ENCODE data around the gene ODAM. TPM values are rescaled to one million over a fixed set of nuclear protein-coding genes. Genes with fewer than 3 reads are reported as not detected.

ODAM gene
- total and polyA plus RNA-seq, 2 of the 8 experiments (the other 6 are each of a cell fraction or from before 2014, with no cell fraction given): 0.21 TPM; not detected in 1

DNA sequence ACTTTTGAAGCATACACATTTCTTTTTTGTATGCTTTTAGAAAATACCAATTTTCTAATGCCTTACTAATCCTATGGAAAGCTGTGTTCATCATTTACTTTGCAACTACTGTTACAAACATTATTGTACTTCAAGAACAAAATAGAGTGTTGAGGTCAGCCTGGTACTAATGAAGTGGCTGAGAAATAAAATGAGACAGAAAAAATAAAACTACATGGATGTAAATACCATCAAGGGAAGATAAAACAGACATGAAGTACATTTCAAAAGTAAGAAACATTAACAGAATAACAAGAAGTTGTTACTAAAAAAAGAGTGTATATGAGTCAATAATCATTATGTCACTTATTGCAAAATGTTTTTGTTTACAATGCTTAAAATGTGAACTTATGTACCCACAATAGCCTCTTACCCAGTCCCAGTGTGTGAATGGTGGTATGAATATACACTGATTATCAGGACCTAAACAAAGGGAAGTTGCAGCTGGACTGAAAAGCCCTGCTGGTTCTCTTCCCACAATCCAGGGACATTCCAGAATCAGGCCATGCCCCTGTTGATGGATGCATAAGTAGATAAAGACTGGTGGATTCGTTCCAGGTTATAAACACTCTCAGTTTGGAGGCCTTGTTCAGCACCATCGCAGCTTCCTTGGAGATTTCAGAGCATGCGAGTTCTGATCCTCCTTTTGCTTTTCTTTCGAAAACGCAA lies 44.5 kb downstream of the ODAM start:
- Histone ChIP-seq H2BK5ac (ENCODE audit: low read depth, low read length) (no peak overlapping the region), H2BK20ac (ENCODE audit: low read length) (no peak overlapping the region), H4K5ac (ENCODE audit: insufficient read length, low read depth, low read length) (no peak overlapping the region), H3K56ac (replicated peaks; ENCODE audit: insufficient read length, low read depth, low read length) (no peak overlapping the region), H3K14ac (ENCODE audit: insufficient read length) (no peak overlapping the region), H3K9me3 (ENCODE audit: insufficient read depth in 2 of 2, low read depth in 1 of 2, low read length in 1 of 2) (no peaks in the 10 kb centered on the region), H2AK5ac (ENCODE audit: low read depth, low read length) (no peak overlapping the region), H3K23ac (ENCODE audit: insufficient read length) (no peak overlapping the region), H3K4ac (replicated peaks; ENCODE audit: insufficient read length, low read depth, low read length) (no peak overlapping the region), H3K9ac (replicated peaks in 1 of 4; ENCODE audit: extremely low read depth in 1 of 4, low read depth in 3 of 4, low read length in 3 of 4) (no peak overlapping the region), H2BK120ac (replicated peaks; ENCODE audit: low read depth, low read length) (no peak overlapping the region), H2BK15ac (ENCODE audit: low read length) (no peak overlapping the region), H3K79me1 (ENCODE audit: low read depth, low read length) (no peaks in the 10 kb centered on the region), H3K36me3 (ENCODE audit: control insufficient read depth in 2 of 4, insufficient read depth in 4 of 4, low read length in 3 of 4) (no peaks in the 10 kb centered on the region), H3K79me2 (ENCODE audit: control insufficient read depth in 1 of 2, insufficient read depth in 2 of 2, low read length in 2 of 2) (no peaks in the 10 kb centered on the region), H3K18ac (ENCODE audit: extremely low read depth, low read length) (no peak overlapping the region), H4K91ac (replicated peaks; ENCODE audit: insufficient read length, low read length) (no peak overlapping the region), H3K4me2 (ENCODE audit: insufficient read depth in 1 of 2, low read depth in 2 of 2, low read length in 2 of 2) (no peak overlapping the region), H4K8ac (ENCODE audit: extremely low read depth, insufficient read depth, low read length) (no peak overlapping the region), H2AFZ (ENCODE audit: low read length) (no peak overlapping the region), H3K27me3 (replicated peaks in 1 of 4; ENCODE audit: control insufficient read depth in 3 of 4, extremely low read depth in 1 of 4, insufficient read depth in 3 of 4, low read length in 3 of 4) (no peaks in the 10 kb centered on the region), H3K27ac (ENCODE audit: low read depth, low read length) (no peak overlapping the region), H3K4me1 (replicated peaks in 1 of 4; ENCODE audit: control insufficient read depth in 3 of 4, insufficient read depth in 4 of 4, low read length in 3 of 4) (no peaks in the 10 kb centered on the region), H4K20me1 (replicated peaks in 1 of 2; ENCODE audit: control insufficient read depth in 1 of 2, insufficient read depth in 2 of 2, low read length in 2 of 2) (no peaks in the 10 kb centered on the region), H3K23me2 (ENCODE audit: low read depth, low read length) (no peaks in the 10 kb centered on the region), H2BK12ac (ENCODE audit: low read depth, low read length) (no peak overlapping the region), H3K4me3 (ENCODE audit: extremely low read depth in 1 of 4, insufficient read depth in 2 of 4, low read depth in 3 of 4, low read length in 4 of 4) (no peak overlapping the region)
- DNase-seq (ENCODE audit: low read depth in 1 of 2, low spot score in 2 of 2) (no peak), FAIRE-seq (no peak)
- ChIA-PET POLR2A (ENCODE audit: partially characterized antibody) (no interaction called here), CTCF (ENCODE audit: partially characterized antibody) (no interaction called here)
- WGBS, 2 experiments (ENCODE audit: extremely low coverage in 1 of 2, insufficient coverage in 1 of 2, insufficient read length in 1 of 2, insufficient replicate concordance in 2 of 2, low coverage in 1 of 2, low lambda C conversion rate in 2 of 2, missing lambda C conversion rate in 1 of 2): 97% methylated on average over 5 of the region's 5 CpGs; no CpG with 5 or more reads in 1 of the 2 experiments
- TF ChIP-seq CHD2 (IDR thresholded peaks at IDR 0.05; ENCODE audit: low read length): no peak
- TF ChIP-seq FOSL1 (IDR thresholded peaks at IDR 0.05; ENCODE audit: insufficient read depth, low read depth, low read length): no peak
- TF ChIP-seq NRF1 (IDR thresholded peaks at IDR 0.05; ENCODE audit: low read depth, low read length): no peak
- no peak for TF ChIP-seq EGR1 (IDR thresholded peaks at IDR 0.05; ENCODE audit: borderline replicate concordance, low read depth, low read length)
- TF ChIP-seq TAF1 (IDR thresholded peaks at IDR 0.05; ENCODE audit: low read depth, low read length): no peak
- no peak for TF ChIP-seq RNF2 (IDR thresholded peaks at IDR 0.05; ENCODE audit: borderline replicate concordance, low read depth, low read length, missing control alignments, poor library complexity, severe bottlenecking)
- TF ChIP-seq BCL11A (IDR thresholded peaks at IDR 0.05; ENCODE audit: low read depth in 2 of 2, low read length in 2 of 2): no peak
- no peak for TF ChIP-seq CBX8 (IDR thresholded peaks at IDR 0.05; ENCODE audit: borderline replicate concordance, low read depth, low read length)
- TF ChIP-seq CEBPB (IDR thresholded peaks at IDR 0.05; ENCODE audit: low read depth, low read length): no peak
- no peak for TF ChIP-seq BRCA1 (IDR thresholded peaks at IDR 0.05; ENCODE audit: low read depth, low read length)
